Choroid plexus epithelial cell (primary cell): Measurements from ENCODE around the gene ADGRD1.

Source experiments
- DNase-seq: peaks from one replicate; pipeline ENCODE4 v3.0.0-alpha.2; 2010; ENCODE audit warnings: low read depth
- H3K4me3 ChIP-seq: 2 replicates; pipeline ENCODE4 v1.5.1; 2011; ENCODE audit warnings: low read depth, mild to moderate bottlenecking, control low read depth, low read length, moderate library complexity
- TF ChIP-seq, protein P1 (sequence below): conservative IDR thresholded peaks from 2 replicates; pipeline ENCODE4 v1.5.1; 2011; ENCODE audit warnings: low read depth, mild to moderate bottlenecking, control low read depth, inconsistent platforms, low read length, moderate library complexity

Gene ADGRD1

GRCh38 chr12:131009595-131010395, 56.1 kb downstream of the ADGRD1 start:
- no peak overlapping the region for H3K4me3 ChIP-seq
- no peak for DNase-seq
- TF ChIP-seq, protein P1, sequence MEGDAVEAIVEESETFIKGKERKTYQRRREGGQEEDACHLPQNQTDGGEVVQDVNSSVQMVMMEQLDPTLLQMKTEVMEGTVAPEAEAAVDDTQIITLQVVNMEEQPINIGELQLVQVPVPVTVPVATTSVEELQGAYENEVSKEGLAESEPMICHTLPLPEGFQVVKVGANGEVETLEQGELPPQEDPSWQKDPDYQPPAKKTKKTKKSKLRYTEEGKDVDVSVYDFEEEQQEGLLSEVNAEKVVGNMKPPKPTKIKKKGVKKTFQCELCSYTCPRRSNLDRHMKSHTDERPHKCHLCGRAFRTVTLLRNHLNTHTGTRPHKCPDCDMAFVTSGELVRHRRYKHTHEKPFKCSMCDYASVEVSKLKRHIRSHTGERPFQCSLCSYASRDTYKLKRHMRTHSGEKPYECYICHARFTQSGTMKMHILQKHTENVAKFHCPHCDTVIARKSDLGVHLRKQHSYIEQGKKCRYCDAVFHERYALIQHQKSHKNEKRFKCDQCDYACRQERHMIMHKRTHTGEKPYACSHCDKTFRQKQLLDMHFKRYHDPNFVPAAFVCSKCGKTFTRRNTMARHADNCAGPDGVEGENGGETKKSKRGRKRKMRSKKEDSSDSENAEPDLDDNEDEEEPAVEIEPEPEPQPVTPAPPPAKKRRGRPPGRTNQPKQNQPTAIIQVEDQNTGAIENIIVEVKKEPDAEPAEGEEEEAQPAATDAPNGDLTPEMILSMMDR, result no peak

- H3K4me3 ChIP-seq, result no peak overlapping the region
- DNase-seq, result no peak
- TF ChIP-seq, protein P1, result no peak
These were observed 56.9 kb downstream of the ADGRD1 start for GRCh38 chr12:131010396-131011131.

DNA sequence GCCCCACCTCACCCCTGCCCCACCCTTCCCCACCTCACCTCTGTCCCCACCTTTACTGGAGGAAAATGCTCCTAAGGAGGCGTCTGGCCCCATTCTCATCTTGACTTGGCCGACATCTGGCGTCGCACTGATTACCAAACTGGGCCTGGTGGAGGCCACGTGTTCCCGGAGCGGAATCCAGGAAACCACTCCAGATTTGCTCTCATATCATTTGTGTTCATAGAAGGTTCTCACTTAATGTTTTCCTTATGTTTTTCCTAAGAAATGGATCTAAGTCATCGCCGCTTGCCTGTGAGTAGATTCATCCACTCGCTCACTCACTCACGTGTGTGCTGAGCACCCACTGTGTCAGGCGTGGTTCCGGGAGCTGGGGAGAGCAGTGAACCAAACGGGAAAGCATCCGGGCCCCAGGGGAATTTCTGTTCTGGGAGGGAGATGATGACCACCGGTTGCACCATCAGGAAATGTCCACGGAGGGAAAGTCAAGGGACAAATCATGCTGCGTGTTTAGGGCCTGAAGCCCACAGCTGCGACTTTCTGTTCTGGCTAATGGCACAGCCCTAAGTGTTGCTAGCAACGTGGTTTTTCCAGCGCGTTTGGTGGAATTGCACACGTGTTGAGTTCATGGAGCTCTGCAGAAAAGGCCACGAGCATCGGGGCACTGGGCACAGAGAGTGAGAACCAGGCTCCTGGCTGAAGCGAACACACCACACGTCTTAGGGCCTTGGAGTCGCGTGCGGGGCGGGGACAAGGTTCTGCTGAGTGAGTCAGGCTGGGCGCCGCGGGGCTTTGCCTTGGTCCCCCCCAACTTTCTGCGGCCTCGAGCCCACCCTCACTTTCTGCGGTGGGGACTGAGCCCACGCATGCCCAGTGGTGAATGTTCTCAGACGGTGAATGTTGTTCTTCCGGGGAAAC, 57.7 kb downstream of the ADGRD1 start:
- TF ChIP-seq, protein P1, result no peak
- no peak for DNase-seq
- no peak overlapping the region for H3K4me3 ChIP-seq

DNA sequence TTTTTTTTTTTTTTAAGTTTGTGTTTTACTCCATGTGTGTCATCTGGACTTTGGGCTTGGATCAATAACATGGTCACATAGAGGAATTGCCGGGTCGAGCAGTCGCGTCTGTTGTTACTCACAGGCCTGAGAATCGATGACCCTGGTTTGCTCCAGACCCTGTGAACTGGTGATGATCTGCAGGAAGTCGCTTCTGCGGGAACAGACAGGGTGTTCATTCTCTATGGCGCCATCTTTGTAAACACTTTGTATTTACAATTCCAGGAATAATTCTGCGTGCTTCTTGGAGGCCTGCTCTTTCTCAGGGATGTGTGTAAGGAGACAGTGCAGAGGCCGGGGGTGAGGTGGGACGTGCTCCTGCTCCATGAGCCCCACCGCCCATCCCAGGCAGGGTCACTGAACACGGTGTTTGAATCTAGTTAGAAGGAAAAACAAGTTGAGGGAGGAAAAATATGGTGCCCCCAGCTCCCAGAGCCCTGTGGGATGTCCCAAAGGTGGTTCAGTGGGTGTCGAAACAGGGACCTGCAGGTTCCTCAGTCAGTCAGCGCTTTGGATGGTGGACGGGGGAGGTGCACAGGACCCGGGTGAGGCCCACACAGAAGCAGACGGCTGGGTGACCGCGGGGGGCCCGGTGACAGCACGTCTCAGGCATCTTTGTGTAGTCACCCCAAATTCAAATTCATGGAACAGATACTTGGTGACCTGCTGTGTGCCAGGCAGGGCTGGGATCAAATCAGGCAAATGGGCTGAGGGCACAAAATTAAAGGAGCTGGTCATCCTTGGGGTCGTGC, 58.8 kb downstream of the ADGRD1 start:
- TF ChIP-seq, protein P1, result no peak
- DNase-seq, result no peak
- H3K4me3 ChIP-seq, result no peak overlapping the region

DNA sequence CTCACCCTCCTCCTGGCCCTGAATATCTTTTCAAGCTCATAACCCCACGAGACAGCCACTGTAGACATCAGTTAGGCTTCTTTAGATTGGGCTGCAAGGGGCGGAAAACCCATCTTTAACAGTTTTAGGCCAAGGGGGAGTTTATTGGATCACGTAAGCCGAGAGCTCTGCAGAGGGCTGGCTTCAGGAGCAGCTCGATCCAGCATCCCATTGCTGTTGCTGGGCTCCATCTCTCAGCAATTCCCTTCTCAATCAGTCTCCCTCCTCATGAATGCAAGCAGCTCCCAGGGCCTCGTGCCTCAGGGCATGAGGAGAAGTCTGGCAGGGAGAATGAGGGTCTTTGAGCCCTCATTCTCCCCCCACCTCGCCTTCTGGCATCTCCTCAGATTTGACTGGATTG, 59.4 kb downstream of the ADGRD1 start:
- no peak overlapping the region for H3K4me3 ChIP-seq
- TF ChIP-seq, protein P1, result no peak
- no peak for DNase-seq

DNA sequence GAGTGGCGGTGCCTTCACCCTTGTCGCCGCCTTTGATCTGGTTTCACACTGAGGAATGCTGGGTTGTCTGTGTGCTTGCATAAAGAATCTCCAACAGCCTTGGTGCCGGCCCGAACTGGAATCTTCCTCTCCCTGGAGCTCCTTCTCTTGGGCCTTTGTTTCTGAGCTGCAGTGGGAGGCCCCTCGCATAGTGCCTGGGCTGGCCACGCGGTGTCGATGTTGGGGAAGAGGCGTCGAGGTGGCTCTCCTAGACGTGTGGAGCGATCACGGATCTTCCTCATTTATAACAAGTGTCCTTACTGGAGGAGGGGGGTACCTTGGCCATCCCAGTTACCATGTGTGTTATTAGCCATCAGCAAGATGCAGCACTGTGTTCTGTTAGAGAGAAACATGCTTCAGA, 60.6 kb downstream of the ADGRD1 start:
- DNase-seq, result no peak
- TF ChIP-seq, protein P1, result no peak
- no peak overlapping the region for H3K4me3 ChIP-seq
